K562 (cell line): ENCODE measurements around the gene KRTAP16-1. TPM values are rescaled to one million over a fixed set of nuclear protein-coding genes. Genes with fewer than 3 reads are reported as not detected.

ENCODE experiments used
- CBX2 ChIP-seq: fragments of 200-600 bp; sonication (generic); IDR thresholded peaks from one replicate; pipeline ENCODE4 v1.6.1; 2012; ENCODE audit warnings: mild to moderate bottlenecking, low read length, inconsistent platforms; ENCODE audit not compliant: insufficient read depth, poor library complexity, severe bottlenecking
- IRF9 ChIP-seq: fragments of 450-650 bp; IDR thresholded peaks from 2 replicates; pipeline ENCODE4 v1.6.1; 2016; ENCODE audit warnings: missing biosample characterization, missing genetic modification characterization
- KDM5B ChIP-seq: fragments of 200-600 bp; sonication (generic); IDR thresholded peaks from 2 replicates; pipeline ENCODE4 v1.6.1; 2012; ENCODE audit warnings: low read depth, mild to moderate bottlenecking, moderate library complexity, low read length, control low read depth, inconsistent platforms; ENCODE audit not compliant: insufficient replicate concordance
- NCOR1 ChIP-seq: fragments of 450-650 bp; IDR thresholded peaks from 2 replicates; pipeline ENCODE4 v1.6.1; 2016; ENCODE audit warnings: mild to moderate bottlenecking, moderate library complexity
- SAFB ChIP-seq: fragments of 200-400 bp; formaldehyde crosslinking; IDR thresholded peaks from 2 replicates; pipeline ENCODE4 v1.6.1; 2017; ENCODE audit warnings: low read depth, low read length, borderline replicate concordance
- THRAP3 ChIP-seq: fragments of 450-650 bp; IDR thresholded peaks from 2 replicates; pipeline ENCODE4 v1.6.1; 2016; ENCODE audit warnings: mild to moderate bottlenecking, inconsistent platforms, borderline replicate concordance
- ZNF444 ChIP-seq: fragments of 250-450 bp; sonication (Bioruptor Pico); IDR thresholded peaks from 2 replicates; pipeline ENCODE4 v1.4.0; 2020; ENCODE audit warnings: mild to moderate bottlenecking, moderate library complexity
- ZNF449 ChIP-seq: fragments of 250-450 bp; sonication (Bioruptor Pico); IDR thresholded peaks from 2 replicates; pipeline ENCODE4 v1.8.0; 2022; ENCODE audit warnings: moderate library complexity, mild to moderate bottlenecking, inconsistent platforms
- polyA plus RNA-seq, 8 experiments: library from polyadenylated mRNA; depleted of rRNA in 4 of 8; stranded (reverse) in 5 of 8; unstranded in 3 of 8; fragments of >200 nt; fragmentation: Nextera tagmentation in 2 of 8; fragmentation: Illumina TruSeq in 1 of 8; extraction: Ambion mirVana in 2 of 8; extraction: Trizol in 1 of 8; gene quantifications; 2 replicates each; pipeline versions ENCODE4 v1.2.1 to v1.2.3, GENCODE V29; 2011 to 2014; ENCODE audit warnings: inconsistent platforms in 1 of 8, missing spikeins in 1 of 8
- total RNA-seq, 7 experiments: library from RNA; depleted of rRNA in 6 of 7; stranded (reverse); fragments of >200 nt in 6 of 7; fragmentation: Illumina TruSeq in 2 of 7; extraction: Trizol in 2 of 7; gene quantifications; 2 replicates each; pipeline versions ENCODE4 v1.2.1 to v1.2.3, GENCODE V29; 2011 to 2021; ENCODE audit warnings: low replicate concordance in 1 of 7
- TF ChIP-seq, protein P1 (sequence below): IDR thresholded peaks from 2 replicates; pipeline ENCODE4 v1.6.1; 2011; ENCODE audit not compliant: insufficient read length; ENCODE audit errors: extremely low read depth
- TF ChIP-seq, protein P2 (sequence below): fragments of 450-650 bp; IDR thresholded peaks from 2 replicates; pipeline ENCODE4 v1.6.1; 2017; ENCODE audit warnings: antibody characterized with exemption, mild to moderate bottlenecking

The KRTAP16-1 gene
- total and polyA plus RNA-seq, 9 of the 15 experiments (the other 6 are each of a cell fraction or from before 2014, with no cell fraction given), result not detected

- TF ChIP-seq IRF9 (tag) (no peak), KDM5B (no peak), CBX2 (no peak), ZNF444 (no peak), NCOR1 (no peak), THRAP3 (no peak), SAFB (no peak), ZNF449 (no peak)
- TF ChIP-seq, protein P1, sequence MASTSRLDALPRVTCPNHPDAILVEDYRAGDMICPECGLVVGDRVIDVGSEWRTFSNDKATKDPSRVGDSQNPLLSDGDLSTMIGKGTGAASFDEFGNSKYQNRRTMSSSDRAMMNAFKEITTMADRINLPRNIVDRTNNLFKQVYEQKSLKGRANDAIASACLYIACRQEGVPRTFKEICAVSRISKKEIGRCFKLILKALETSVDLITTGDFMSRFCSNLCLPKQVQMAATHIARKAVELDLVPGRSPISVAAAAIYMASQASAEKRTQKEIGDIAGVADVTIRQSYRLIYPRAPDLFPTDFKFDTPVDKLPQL, result no peak
- TF ChIP-seq, protein P2, sequence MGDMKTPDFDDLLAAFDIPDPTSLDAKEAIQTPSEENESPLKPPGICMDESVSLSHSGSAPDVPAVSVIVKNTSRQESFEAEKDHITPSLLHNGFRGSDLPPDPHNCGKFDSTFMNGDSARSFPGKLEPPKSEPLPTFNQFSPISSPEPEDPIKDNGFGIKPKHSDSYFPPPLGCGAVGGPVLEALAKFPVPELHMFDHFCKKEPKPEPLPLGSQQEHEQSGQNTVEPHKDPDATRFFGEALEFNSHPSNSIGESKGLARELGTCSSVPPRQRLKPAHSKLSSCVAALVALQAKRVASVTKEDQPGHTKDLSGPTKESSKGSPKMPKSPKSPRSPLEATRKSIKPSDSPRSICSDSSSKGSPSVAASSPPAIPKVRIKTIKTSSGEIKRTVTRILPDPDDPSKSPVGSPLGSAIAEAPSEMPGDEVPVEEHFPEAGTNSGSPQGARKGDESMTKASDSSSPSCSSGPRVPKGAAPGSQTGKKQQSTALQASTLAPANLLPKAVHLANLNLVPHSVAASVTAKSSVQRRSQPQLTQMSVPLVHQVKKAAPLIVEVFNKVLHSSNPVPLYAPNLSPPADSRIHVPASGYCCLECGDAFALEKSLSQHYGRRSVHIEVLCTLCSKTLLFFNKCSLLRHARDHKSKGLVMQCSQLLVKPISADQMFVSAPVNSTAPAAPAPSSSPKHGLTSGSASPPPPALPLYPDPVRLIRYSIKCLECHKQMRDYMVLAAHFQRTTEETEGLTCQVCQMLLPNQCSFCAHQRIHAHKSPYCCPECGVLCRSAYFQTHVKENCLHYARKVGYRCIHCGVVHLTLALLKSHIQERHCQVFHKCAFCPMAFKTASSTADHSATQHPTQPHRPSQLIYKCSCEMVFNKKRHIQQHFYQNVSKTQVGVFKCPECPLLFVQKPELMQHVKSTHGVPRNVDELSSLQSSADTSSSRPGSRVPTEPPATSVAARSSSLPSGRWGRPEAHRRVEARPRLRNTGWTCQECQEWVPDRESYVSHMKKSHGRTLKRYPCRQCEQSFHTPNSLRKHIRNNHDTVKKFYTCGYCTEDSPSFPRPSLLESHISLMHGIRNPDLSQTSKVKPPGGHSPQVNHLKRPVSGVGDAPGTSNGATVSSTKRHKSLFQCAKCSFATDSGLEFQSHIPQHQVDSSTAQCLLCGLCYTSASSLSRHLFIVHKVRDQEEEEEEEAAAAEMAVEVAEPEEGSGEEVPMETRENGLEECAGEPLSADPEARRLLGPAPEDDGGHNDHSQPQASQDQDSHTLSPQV, result no peak
Measured at GRCh38 chr17:41264599-41264998, 44.5 kb downstream of the KRTAP16-1 start (continued).
